Peyer's patch (tissue), 4 donors: Measurements from ENCODE around the gene RNF5.

Source experiments
- POLR2A ChIP-seq, 2 donors: fragments of 450-650 bp; IDR thresholded peaks; one replicate each; pipeline ENCODE4 v1.5.1; 2017; ENCODE audit warnings: antibody characterized with exemption in 2 of 2, mild to moderate bottlenecking in 2 of 2, moderate library complexity in 2 of 2
- TF ChIP-seq, protein P1 (sequence below), 6 experiments: fragments of 450-650 bp in 4 of 6; fragments of 200-600 bp in 2 of 6; sonication (generic) in 1 of 6; IDR thresholded peaks; one replicate each; pipeline ENCODE4 v1.5.1; 2017 to 2019; ENCODE audit warnings: antibody characterized with exemption in 6 of 6, mild to moderate bottlenecking in 3 of 6, moderate library complexity in 1 of 6

DNA sequence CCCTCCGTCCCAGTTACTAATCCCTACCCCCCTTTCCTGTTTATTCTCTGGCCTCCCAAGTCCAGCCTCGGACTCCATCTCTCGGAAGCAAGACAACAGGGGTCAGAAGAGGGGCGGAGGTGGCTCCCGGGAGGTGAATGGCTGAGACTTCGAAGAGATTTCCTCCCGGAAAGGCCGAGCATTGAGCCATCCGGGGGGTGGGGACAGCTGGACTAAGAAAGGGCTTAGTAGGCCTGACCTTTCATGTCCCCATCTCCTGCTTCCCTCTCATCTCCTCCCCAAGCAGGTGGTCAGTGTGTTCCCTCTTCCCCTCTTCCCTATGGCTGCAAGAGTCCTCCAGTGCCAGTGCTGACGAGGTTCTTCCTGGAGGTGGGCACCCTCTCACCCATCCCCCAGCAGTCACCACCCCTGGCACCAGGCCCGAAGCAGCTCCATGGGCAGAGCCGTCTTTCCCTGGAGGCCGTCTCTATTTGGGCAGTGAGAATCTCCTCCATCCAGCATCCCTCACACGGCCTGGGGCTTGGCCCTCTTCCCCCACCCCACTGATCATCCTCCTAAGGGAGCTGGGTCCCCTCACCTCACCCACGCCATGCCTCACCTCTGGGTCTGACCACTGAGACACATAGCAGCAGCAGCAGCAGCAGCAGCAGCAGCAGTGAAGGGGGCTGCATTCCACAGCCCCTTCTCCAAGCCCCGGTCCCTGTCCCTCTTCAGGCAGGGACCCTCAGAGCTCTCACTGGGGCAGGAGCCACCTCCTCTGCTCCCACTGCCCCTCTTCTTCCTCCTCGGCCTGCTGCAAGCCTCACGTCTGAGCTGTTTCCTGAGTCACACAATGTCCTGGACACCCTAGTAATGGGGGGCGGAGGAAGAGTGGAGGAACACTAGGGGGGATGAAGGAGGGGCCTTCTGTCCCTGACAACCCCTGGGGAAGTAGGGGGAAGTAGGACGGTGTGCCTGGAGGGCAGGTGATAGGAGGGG, 45.3 kb downstream of the RNF5 start, which contains the start of gene NOTCH4:
- TF ChIP-seq, protein P1, sequence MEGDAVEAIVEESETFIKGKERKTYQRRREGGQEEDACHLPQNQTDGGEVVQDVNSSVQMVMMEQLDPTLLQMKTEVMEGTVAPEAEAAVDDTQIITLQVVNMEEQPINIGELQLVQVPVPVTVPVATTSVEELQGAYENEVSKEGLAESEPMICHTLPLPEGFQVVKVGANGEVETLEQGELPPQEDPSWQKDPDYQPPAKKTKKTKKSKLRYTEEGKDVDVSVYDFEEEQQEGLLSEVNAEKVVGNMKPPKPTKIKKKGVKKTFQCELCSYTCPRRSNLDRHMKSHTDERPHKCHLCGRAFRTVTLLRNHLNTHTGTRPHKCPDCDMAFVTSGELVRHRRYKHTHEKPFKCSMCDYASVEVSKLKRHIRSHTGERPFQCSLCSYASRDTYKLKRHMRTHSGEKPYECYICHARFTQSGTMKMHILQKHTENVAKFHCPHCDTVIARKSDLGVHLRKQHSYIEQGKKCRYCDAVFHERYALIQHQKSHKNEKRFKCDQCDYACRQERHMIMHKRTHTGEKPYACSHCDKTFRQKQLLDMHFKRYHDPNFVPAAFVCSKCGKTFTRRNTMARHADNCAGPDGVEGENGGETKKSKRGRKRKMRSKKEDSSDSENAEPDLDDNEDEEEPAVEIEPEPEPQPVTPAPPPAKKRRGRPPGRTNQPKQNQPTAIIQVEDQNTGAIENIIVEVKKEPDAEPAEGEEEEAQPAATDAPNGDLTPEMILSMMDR (IDR thresholded peaks at IDR 0.05), result no peak
- no peak for TF ChIP-seq POLR2A (IDR thresholded peaks at IDR 0.05)
